HEK293 (cell line): ENCODE data around the gene TFG.

Experiments
- CTCF ChIA-PET: fragments of 350-600 bp; formaldehyde crosslinking; extraction: SDS; loops from one replicate; lab custom pipeline; 2021; ENCODE audit warnings: antibody characterized with exemption; lab: Yijun Ruan, JAX
- POLR2A ChIA-PET: fragments of 300-600 bp; formaldehyde crosslinking; extraction: SDS; loops from one replicate; lab custom pipeline; 2020; ENCODE audit warnings: antibody characterized with exemption, inconsistent platforms; lab: Yijun Ruan, JAX
- H3K27ac ChIP-seq: fragments of 200-500 bp; sonication (Bioruptor generic); 2 replicates; pipeline ENCODE4 v1.5.1; 2014; ENCODE audit warnings: low read depth, low read length, control low read depth, inconsistent platforms; ENCODE audit errors: extremely low read depth
- H3K36me3 ChIP-seq, 2 experiments: fragments of 200-500 bp in 1 of 2; sonication (Bioruptor generic) in 1 of 2; 1 replicate in 1 of 2; 2 replicates in 1 of 2; pipeline ENCODE4 v1.5.1; 2014 to 2017; ENCODE audit warnings: inconsistent platforms in 2 of 2, low read length in 2 of 2; ENCODE audit not compliant: control insufficient read depth in 2 of 2, insufficient read depth in 1 of 2
- H3K4me1 ChIP-seq: fragments of 200-500 bp; sonication (Bioruptor generic); 2 replicates; pipeline ENCODE4 v1.5.1; 2014; ENCODE audit warnings: mild to moderate bottlenecking, low read length, inconsistent platforms; ENCODE audit not compliant: control insufficient read depth, insufficient read depth
- H3K4me3 ChIP-seq: 2 replicates; pipeline ENCODE4 v1.5.1; 2011; ENCODE audit warnings: low read depth, mild to moderate bottlenecking, control low read depth, low read length, moderate library complexity
- H3K9me3 ChIP-seq: fragments of 200-500 bp; sonication (Bioruptor generic); 2 replicates; pipeline ENCODE4 v1.5.1; 2014; ENCODE audit warnings: low read depth, low read length, inconsistent platforms; ENCODE audit not compliant: control insufficient read depth, insufficient read depth
- GLI4 ChIP-seq: fragments of 450-650 bp; formaldehyde crosslinking; IDR thresholded peaks from 2 replicates; pipeline ENCODE4 v1.5.1; 2016; ENCODE audit warnings: missing biosample characterization, missing genetic modification characterization
- SP3 ChIP-seq: fragments of 450-650 bp; formaldehyde crosslinking; IDR thresholded peaks from 2 replicates; pipeline ENCODE4 v1.5.1; 2016; ENCODE audit warnings: missing biosample characterization, missing genetic modification characterization
- ZBTB1 ChIP-seq: fragments of 450-650 bp; formaldehyde crosslinking; IDR thresholded peaks from 2 replicates; pipeline ENCODE4 v1.5.1; 2016; ENCODE audit warnings: missing biosample characterization, missing genetic modification characterization
- ZBTB17 ChIP-seq: fragments of 450-650 bp; formaldehyde crosslinking; IDR thresholded peaks from 2 replicates; pipeline ENCODE4 v1.5.1; 2016; ENCODE audit warnings: missing biosample characterization, missing genetic modification characterization
- ZBTB21 ChIP-seq: fragments of 450-650 bp; formaldehyde crosslinking; IDR thresholded peaks from 2 replicates; pipeline ENCODE4 v1.5.1; 2017; ENCODE audit warnings: missing biosample characterization, missing genetic modification characterization
- ZFP41 ChIP-seq: fragments of 450-650 bp; formaldehyde crosslinking; IDR thresholded peaks from 2 replicates; pipeline ENCODE4 v1.5.1; 2016; ENCODE audit warnings: missing biosample characterization, missing genetic modification characterization, borderline replicate concordance
- ZNF10 ChIP-seq: fragments of 450-650 bp; formaldehyde crosslinking; IDR thresholded peaks from 2 replicates; pipeline ENCODE4 v1.5.1; 2017; ENCODE audit warnings: missing biosample characterization, missing genetic modification characterization
- ZNF138 ChIP-seq: fragments of 450-650 bp; formaldehyde crosslinking; IDR thresholded peaks from 2 replicates; pipeline ENCODE4 v1.5.1; 2016; ENCODE audit warnings: missing biosample characterization, missing genetic modification characterization, borderline replicate concordance
- ZNF214 ChIP-seq: fragments of 450-650 bp; formaldehyde crosslinking; IDR thresholded peaks from 2 replicates; pipeline ENCODE4 v1.5.1; 2017; ENCODE audit warnings: missing biosample characterization, mild to moderate bottlenecking, missing genetic modification characterization, borderline replicate concordance
- ZNF24 ChIP-seq: fragments of 450-650 bp; formaldehyde crosslinking; IDR thresholded peaks from 2 replicates; pipeline ENCODE4 v1.5.1; 2016; ENCODE audit warnings: missing biosample characterization, missing genetic modification characterization
- ZNF311 ChIP-seq: fragments of 450-650 bp; formaldehyde crosslinking; IDR thresholded peaks from 2 replicates; pipeline ENCODE4 v1.5.1; 2017; ENCODE audit warnings: missing biosample characterization, missing genetic modification characterization, borderline replicate concordance
- ZNF341 ChIP-seq: fragments of 450-650 bp; formaldehyde crosslinking; IDR thresholded peaks from 2 replicates; pipeline ENCODE4; 2016; ENCODE audit warnings: low read depth, missing biosample characterization, missing genetic modification characterization
- ZNF404 ChIP-seq: fragments of 450-650 bp; formaldehyde crosslinking; IDR thresholded peaks from 2 replicates; pipeline ENCODE4 v1.5.1; 2017; ENCODE audit warnings: missing biosample characterization, missing genetic modification characterization
- ZNF423 ChIP-seq: fragments of 450-650 bp; formaldehyde crosslinking; IDR thresholded peaks from 2 replicates; pipeline ENCODE4 v1.5.1; 2016; ENCODE audit warnings: missing biosample characterization, missing genetic modification characterization
- ZNF521 ChIP-seq: fragments of 450-650 bp; formaldehyde crosslinking; IDR thresholded peaks from 2 replicates; pipeline ENCODE4 v1.5.1; 2017; ENCODE audit warnings: missing biosample characterization, mild to moderate bottlenecking, missing genetic modification characterization
- ZNF544 ChIP-seq: fragments of 450-650 bp; formaldehyde crosslinking; IDR thresholded peaks from 2 replicates; pipeline ENCODE4 v1.5.0; 2017; ENCODE audit warnings: missing biosample characterization, missing genetic modification characterization
- ZNF585B ChIP-seq: fragments of 450-650 bp; formaldehyde crosslinking; IDR thresholded peaks from 2 replicates; pipeline ENCODE4 v1.5.1; 2016; ENCODE audit warnings: missing biosample characterization, missing genetic modification characterization
- ZNF600 ChIP-seq: fragments of 450-650 bp; formaldehyde crosslinking; IDR thresholded peaks from 2 replicates; pipeline ENCODE4 v1.5.1; 2016; ENCODE audit warnings: missing biosample characterization, missing genetic modification characterization
- ZNF623 ChIP-seq: fragments of 450-650 bp; formaldehyde crosslinking; IDR thresholded peaks from 2 replicates; pipeline ENCODE4 v1.5.1; 2016; ENCODE audit warnings: missing biosample characterization, missing genetic modification characterization
- ZNF626 ChIP-seq: fragments of 450-650 bp; sonication (Bioruptor Pico); formaldehyde crosslinking; IDR thresholded peaks from 2 replicates; pipeline ENCODE4 v1.5.1; 2018; ENCODE audit warnings: missing biosample characterization, missing genetic modification characterization, inconsistent platforms
- ZNF768 ChIP-seq: fragments of 450-650 bp; formaldehyde crosslinking; IDR thresholded peaks from 2 replicates; pipeline ENCODE4 v1.5.1; 2018; ENCODE audit warnings: missing biosample characterization, mild to moderate bottlenecking, missing genetic modification characterization
- ZNF776 ChIP-seq: fragments of 450-650 bp; formaldehyde crosslinking; IDR thresholded peaks from 2 replicates; pipeline ENCODE4 v1.5.0; 2017; ENCODE audit warnings: missing biosample characterization, missing genetic modification characterization, borderline replicate concordance
- ZNF792 ChIP-seq: fragments of 450-650 bp; formaldehyde crosslinking; IDR thresholded peaks from 2 replicates; pipeline ENCODE4 v1.5.1; 2016; ENCODE audit warnings: missing biosample characterization, missing genetic modification characterization
- TF ChIP-seq, protein P1 (sequence below): fragments of 450-650 bp; formaldehyde crosslinking; IDR thresholded peaks from 2 replicates; pipeline ENCODE4 v1.5.1; 2016; ENCODE audit warnings: missing biosample characterization, missing genetic modification characterization
- TF ChIP-seq, protein P2 (sequence below): fragments of 450-650 bp; formaldehyde crosslinking; IDR thresholded peaks from 2 replicates; pipeline ENCODE4 v1.5.1; 2016; ENCODE audit warnings: missing biosample characterization, missing genetic modification characterization
- TF ChIP-seq, protein P3 (sequence below): fragments of 450-650 bp; formaldehyde crosslinking; IDR thresholded peaks from 2 replicates; pipeline ENCODE4 v1.5.1; 2016; ENCODE audit warnings: missing biosample characterization, missing genetic modification characterization
- TF ChIP-seq, protein P4 (sequence below): fragments of 450-650 bp; formaldehyde crosslinking; IDR thresholded peaks from 2 replicates; pipeline ENCODE4; 2016; ENCODE audit warnings: missing biosample characterization, missing genetic modification characterization
- TF ChIP-seq, protein P5 (sequence below): fragments of 450-650 bp; formaldehyde crosslinking; IDR thresholded peaks from 2 replicates; pipeline ENCODE4 v1.5.1; 2016; ENCODE audit warnings: missing biosample characterization, missing genetic modification characterization

Gene TFG

GRCh38 chr3:100702980-100703345 is 6.3 kb upstream of the TFG start:
- TF ChIP-seq ZNF623 (tag by site-specific recombination) (no peak), ZNF138 (tag by site-specific recombination) (no peak), ZNF341 (tag by site-specific recombination) (no peak), ZNF404 (no peak), SP3 (tag by site-specific recombination) (no peak), ZNF521 (tag by site-specific recombination) (no peak), ZNF768 (tag by site-specific recombination) (no peak), ZNF792 (tag by site-specific recombination) (no peak), ZNF10 (no peak), ZBTB17 (tag by site-specific recombination) (no peak), ZNF585B (tag by site-specific recombination) (no peak), GLI4 (tag by site-specific recombination) (no peak), ZNF544 (tag by site-specific recombination) (no peak), ZNF214 (no peak), ZNF600 (tag by site-specific recombination) (no peak), ZNF423 (no peak), ZNF24 (tag by site-specific recombination) (no peak)
- TF ChIP-seq, protein P1, sequence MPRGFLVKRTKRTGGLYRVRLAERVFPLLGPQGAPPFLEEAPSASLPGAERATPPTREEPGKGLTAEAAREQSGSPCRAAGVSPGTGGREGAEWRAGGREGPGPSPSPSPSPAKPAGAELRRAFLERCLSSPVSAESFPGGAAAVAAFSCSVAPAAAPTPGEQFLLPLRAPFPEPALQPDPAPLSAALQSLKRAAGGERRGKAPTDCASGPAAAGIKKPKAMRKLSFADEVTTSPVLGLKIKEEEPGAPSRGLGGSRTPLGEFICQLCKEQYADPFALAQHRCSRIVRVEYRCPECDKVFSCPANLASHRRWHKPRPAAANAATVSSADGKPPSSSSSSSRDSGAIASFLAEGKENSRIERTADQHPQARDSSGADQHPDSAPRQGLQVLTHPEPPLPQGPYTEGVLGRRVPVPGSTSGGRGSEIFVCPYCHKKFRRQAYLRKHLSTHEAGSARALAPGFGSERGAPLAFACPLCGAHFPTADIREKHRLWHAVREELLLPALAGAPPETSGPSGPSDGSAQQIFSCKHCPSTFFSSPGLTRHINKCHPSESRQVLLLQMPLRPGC, result no peak
- TF ChIP-seq, protein P2, sequence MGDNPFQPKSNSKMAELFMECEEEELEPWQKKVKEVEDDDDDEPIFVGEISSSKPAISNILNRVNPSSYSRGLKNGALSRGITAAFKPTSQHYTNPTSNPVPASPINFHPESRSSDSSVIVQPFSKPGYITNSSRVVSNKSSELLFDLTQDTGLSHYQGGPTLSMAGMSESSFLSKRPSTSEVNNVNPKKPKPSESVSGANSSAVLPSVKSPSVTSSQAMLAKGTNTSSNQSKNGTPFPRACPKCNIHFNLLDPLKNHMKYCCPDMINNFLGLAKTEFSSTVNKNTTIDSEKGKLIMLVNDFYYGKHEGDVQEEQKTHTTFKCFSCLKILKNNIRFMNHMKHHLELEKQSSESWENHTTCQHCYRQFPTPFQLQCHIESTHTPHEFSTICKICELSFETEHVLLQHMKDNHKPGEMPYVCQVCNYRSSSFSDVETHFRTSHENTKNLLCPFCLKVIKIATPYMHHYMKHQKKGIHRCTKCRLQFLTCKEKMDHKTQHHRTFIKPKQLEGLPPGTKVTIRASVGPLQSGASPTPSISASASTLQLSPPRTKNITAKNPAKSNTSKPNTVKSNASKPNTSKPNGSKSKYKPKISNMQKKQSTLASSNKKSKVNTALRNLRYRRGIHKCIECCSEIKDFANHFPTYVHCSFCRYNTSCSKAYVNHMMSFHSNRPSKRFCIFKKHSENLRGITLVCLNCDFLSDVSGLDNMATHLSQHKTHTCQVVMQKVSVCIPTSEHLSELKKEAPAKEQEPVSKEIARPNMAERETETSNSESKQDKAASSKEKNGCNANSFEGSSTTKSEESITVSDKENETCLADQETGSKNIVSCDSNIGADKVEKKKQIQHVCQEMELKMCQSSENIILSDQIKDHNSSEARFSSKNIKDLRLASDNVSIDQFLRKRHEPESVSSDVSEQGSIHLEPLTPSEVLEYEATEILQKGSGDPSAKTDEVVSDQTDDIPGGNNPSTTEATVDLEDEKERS (tag by site-specific recombination), result no peak
- TF ChIP-seq, protein P3, sequence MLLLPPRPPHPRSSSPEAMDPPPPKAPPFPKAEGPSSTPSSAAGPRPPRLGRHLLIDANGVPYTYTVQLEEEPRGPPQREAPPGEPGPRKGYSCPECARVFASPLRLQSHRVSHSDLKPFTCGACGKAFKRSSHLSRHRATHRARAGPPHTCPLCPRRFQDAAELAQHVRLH (tag by site-specific recombination), result no peak
- H3K27ac ChIP-seq, result no peak overlapping the region
- H3K9me3 ChIP-seq, result no peaks in the 10 kb centered on the region
- POLR2A ChIA-PET, result no interaction called here
- CTCF ChIA-PET, result no interaction called here
- H3K36me3 ChIP-seq, result no peaks in the 10 kb centered on the region
- H3K4me3 ChIP-seq, result no peak overlapping the region
- H3K4me1 ChIP-seq, result no peaks in the 10 kb centered on the region

GRCh38 chr3:100703865-100704264 is 5.4 kb upstream of the TFG start:
- no peaks in the 10 kb centered on the region for H3K36me3 ChIP-seq
- H3K4me3 ChIP-seq, result no peak overlapping the region
- H3K9me3 ChIP-seq, result no peaks in the 10 kb centered on the region
- ChIA-PET POLR2A (no interaction called here), CTCF (no interaction called here)
- no peaks in the 10 kb centered on the region for H3K4me1 ChIP-seq
- H3K27ac ChIP-seq, result no peak overlapping the region
- TF ChIP-seq ZBTB21 (tag by site-specific recombination), result no peak
- no peak for TF ChIP-seq ZFP41 (tag by site-specific recombination)
- no peak for TF ChIP-seq ZNF311
- TF ChIP-seq ZBTB1, result no peak
- TF ChIP-seq ZNF626 (tag by site-specific recombination), result no peak
- TF ChIP-seq, protein P4, sequence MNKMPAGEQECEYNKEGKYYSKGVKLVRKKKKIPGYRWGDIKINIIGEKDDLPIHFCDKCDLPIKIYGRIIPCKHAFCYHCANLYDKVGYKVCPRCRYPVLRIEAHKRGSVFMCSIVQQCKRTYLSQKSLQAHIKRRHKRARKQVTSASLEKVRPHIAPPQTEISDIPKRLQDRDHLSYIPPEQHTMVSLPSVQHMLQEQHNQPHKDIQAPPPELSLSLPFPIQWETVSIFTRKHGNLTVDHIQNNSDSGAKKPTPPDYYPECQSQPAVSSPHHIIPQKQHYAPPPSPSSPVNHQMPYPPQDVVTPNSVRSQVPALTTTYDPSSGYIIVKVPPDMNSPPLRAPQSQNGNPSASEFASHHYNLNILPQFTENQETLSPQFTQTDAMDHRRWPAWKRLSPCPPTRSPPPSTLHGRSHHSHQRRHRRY (tag by site-specific recombination), result no peak
- no peak for TF ChIP-seq ZNF776 (tag by site-specific recombination)
- no peak for TF ChIP-seq ZNF10
- TF ChIP-seq, protein P5, sequence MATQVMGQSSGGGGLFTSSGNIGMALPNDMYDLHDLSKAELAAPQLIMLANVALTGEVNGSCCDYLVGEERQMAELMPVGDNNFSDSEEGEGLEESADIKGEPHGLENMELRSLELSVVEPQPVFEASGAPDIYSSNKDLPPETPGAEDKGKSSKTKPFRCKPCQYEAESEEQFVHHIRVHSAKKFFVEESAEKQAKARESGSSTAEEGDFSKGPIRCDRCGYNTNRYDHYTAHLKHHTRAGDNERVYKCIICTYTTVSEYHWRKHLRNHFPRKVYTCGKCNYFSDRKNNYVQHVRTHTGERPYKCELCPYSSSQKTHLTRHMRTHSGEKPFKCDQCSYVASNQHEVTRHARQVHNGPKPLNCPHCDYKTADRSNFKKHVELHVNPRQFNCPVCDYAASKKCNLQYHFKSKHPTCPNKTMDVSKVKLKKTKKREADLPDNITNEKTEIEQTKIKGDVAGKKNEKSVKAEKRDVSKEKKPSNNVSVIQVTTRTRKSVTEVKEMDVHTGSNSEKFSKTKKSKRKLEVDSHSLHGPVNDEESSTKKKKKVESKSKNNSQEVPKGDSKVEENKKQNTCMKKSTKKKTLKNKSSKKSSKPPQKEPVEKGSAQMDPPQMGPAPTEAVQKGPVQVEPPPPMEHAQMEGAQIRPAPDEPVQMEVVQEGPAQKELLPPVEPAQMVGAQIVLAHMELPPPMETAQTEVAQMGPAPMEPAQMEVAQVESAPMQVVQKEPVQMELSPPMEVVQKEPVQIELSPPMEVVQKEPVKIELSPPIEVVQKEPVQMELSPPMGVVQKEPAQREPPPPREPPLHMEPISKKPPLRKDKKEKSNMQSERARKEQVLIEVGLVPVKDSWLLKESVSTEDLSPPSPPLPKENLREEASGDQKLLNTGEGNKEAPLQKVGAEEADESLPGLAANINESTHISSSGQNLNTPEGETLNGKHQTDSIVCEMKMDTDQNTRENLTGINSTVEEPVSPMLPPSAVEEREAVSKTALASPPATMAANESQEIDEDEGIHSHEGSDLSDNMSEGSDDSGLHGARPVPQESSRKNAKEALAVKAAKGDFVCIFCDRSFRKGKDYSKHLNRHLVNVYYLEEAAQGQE (tag by site-specific recombination), result no peak
